Suprapubic skin (tissue), 4 donors: ENCODE measurements around the gene ZNF22. TPM values are rescaled to one million over a fixed set of nuclear protein-coding genes. Genes with fewer than 3 reads are reported as not detected.

ENCODE experiments used
- DNase-seq, 2 donors: peaks; one replicate each; pipeline ENCODE4 v3.0.0-alpha.2; 2019; ENCODE audit warnings: low spot score in 2 of 2
- H3K27ac ChIP-seq: fragments of 200-600 bp; sonication (generic); one replicate; pipeline ENCODE4 v1.5.1; 2019
- H3K27me3 ChIP-seq: fragments of 200-600 bp; sonication (generic); one replicate; pipeline ENCODE4 v1.5.1; 2019
- H3K36me3 ChIP-seq: fragments of 200-600 bp; sonication (generic); one replicate; pipeline ENCODE4 v1.5.1; 2019
- H3K4me1 ChIP-seq: fragments of 200-600 bp; sonication (generic); one replicate; pipeline ENCODE4 v1.5.1; 2019
- H3K4me3 ChIP-seq: fragments of 200-600 bp; sonication (generic); one replicate; pipeline ENCODE4 v1.5.1; 2019; ENCODE audit warnings: mild to moderate bottlenecking
- H3K9me3 ChIP-seq: fragments of 200-600 bp; sonication (generic); one replicate; pipeline ENCODE4 v1.5.1; 2019
- EP300 ChIP-seq: sonication (generic); formaldehyde crosslinking; IDR thresholded peaks from one replicate; pipeline ENCODE4 v1.6.1; 2017; ENCODE audit warnings: antibody characterized with exemption
- POLR2A ChIP-seq, 2 donors: fragments of 450-650 bp; IDR thresholded peaks; one replicate each; pipeline ENCODE4 v1.6.1; 2017; ENCODE audit warnings: antibody characterized with exemption in 2 of 2, mild to moderate bottlenecking in 2 of 2, moderate library complexity in 2 of 2
- POLR2AphosphoS5 ChIP-seq, 3 donors: sonication (generic); formaldehyde crosslinking; IDR thresholded peaks; one replicate each; pipeline ENCODE4 v1.6.1; 2017; ENCODE audit warnings: antibody characterized with exemption in 3 of 3
- WGBS: methylation state at CpG from one replicate; pipeline ENCODE4 v1.1.5; 2018; 5-methylcytosine and 5-hydroxymethylcytosine counted together
- total RNA-seq, 4 donors: library from RNA; depleted of rRNA; stranded (reverse); fragments of >200 nt; gene quantifications; one replicate each; pipeline ENCODE4 v1.1.0, GENCODE V29; 2016
- TF ChIP-seq, protein P1 (sequence below), 2 donors: fragments of 200-600 bp in 1 of 2; fragments of 450-650 bp in 1 of 2; sonication (generic) in 1 of 2; IDR thresholded peaks; one replicate each; pipeline ENCODE4 v1.5.1; 2016 to 2019; ENCODE audit warnings: antibody characterized with exemption in 2 of 2, mild to moderate bottlenecking in 1 of 2, moderate library complexity in 1 of 2

ZNF22 gene
- total RNA-seq, 4 donors from 2014 or later, result 6.7 to 15.1 (median 8.5) TPM

DNA sequence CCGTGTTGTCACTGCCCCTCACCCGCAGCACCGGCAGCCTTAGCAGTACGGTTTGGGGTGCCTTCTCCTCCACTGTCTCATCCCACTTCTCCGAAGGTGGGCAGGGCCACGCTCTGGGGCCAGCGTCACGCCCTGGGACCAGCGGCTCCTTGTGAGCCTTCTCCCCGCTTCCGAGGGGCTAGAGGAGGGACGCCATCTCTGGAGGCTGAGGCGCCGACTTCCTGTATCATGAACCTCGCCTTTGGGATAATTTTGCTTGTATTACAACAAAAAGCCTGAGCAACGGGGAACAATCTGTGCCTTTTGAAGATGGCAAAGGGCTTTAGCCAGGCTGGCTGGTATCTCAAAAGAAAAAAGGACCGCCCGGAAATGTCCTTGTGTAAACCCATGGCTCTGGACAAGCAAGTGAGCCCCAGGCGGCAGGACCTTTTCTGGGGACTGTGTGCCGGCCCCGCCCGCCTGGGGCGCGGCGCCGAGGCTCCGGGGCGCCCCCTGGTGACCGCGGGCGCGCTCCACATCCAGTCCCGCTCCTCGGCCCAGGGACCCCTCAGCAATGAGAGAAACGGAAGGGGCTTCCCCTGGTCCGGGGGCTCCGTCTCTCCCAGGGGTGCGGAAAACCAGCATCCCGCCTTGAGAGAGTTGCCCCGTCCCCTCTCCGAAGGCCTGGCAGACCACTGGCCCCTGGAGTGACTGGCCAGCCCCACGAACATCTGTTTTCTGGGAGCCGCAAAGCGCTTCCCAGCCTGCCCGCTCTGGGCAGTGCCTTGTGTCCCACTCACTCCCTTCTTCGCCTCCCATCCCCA, 25.9 kb upstream of the ZNF22 start:
- peak overlapping the region; percentile 57 for H3K27ac ChIP-seq
- peaks cover 51% of the 10 kb centered on the region for H3K4me1 ChIP-seq
- DNase-seq, result peak; percentile 78 to 83
- TF ChIP-seq POLR2A (IDR thresholded peaks at IDR 0.05), result no peak
- TF ChIP-seq, protein P1, sequence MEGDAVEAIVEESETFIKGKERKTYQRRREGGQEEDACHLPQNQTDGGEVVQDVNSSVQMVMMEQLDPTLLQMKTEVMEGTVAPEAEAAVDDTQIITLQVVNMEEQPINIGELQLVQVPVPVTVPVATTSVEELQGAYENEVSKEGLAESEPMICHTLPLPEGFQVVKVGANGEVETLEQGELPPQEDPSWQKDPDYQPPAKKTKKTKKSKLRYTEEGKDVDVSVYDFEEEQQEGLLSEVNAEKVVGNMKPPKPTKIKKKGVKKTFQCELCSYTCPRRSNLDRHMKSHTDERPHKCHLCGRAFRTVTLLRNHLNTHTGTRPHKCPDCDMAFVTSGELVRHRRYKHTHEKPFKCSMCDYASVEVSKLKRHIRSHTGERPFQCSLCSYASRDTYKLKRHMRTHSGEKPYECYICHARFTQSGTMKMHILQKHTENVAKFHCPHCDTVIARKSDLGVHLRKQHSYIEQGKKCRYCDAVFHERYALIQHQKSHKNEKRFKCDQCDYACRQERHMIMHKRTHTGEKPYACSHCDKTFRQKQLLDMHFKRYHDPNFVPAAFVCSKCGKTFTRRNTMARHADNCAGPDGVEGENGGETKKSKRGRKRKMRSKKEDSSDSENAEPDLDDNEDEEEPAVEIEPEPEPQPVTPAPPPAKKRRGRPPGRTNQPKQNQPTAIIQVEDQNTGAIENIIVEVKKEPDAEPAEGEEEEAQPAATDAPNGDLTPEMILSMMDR (IDR thresholded peaks at IDR 0.05), result peak; percentile 87 to 98
- H3K9me3 ChIP-seq, result no peaks in the 10 kb centered on the region
- H3K36me3 ChIP-seq, result peaks cover 12% of the 10 kb centered on the region
- 7% methylated on average over 22 of the region's 46 CpGs for WGBS
- H3K27me3 ChIP-seq, result no peaks in the 10 kb centered on the region
- peak overlapping the region; percentile 42 for H3K4me3 ChIP-seq

DNA sequence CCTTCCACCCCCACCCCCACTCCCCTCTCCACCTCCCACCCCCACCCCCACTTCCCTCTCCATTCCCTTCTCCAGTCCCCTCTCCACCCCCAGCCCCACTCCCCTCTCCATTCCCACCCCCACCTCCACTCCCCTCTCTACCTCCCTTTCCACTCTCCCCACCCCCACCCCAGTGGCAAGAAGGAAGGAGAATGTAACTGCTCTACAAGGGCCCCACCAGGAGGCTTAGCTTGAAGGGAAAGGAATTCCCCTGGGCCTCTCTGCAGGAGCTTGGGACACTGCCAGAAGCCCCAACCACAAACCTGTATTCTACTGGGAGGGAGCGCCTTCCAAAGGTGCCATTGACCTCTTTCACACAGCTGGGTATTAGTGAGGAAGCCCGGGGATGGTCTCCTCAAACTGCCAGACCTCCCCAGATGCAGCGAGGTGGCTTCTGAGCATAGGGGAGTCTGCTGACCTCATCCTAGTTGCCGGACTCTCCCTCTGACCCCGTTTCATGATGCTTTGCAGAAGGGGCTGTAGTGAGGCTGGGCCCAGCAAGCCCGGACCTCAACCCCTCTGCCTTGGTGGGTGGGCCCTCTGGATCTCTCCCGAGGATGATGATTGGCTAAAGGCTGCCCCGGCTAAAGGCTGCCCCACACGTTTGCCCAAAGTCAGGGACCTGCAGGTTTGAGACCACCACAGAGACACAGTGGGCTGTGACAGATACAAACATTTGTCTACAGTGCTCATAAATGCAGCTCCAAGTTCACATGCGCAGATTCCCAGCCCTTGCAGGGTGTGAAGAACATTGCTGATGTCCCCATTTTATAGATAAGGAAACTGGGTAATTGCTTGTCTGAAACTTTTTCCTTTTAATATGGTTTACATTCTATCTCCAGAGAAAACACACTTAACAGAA, 25.0 kb upstream of the ZNF22 start:
- Histone ChIP-seq H3K27ac (no peak overlapping the region), H3K36me3 (peaks cover 10% of the 10 kb centered on the region), H3K4me1 (peaks cover 59% of the 10 kb centered on the region), H3K9me3 (no peaks in the 10 kb centered on the region), H3K4me3 (peak overlapping the region; percentile 44), H3K27me3 (no peaks in the 10 kb centered on the region)
- no peak for TF ChIP-seq POLR2AphosphoS5 (IDR thresholded peaks at IDR 0.05)
- TF ChIP-seq POLR2A (IDR thresholded peaks at IDR 0.05), result no peak
- TF ChIP-seq, protein P1 (IDR thresholded peaks at IDR 0.05), result no peak
- TF ChIP-seq EP300, result no peak
- peak; percentile 70 to 73 for DNase-seq
- 52% methylated on average over 9 of the region's 10 CpGs for WGBS

DNA sequence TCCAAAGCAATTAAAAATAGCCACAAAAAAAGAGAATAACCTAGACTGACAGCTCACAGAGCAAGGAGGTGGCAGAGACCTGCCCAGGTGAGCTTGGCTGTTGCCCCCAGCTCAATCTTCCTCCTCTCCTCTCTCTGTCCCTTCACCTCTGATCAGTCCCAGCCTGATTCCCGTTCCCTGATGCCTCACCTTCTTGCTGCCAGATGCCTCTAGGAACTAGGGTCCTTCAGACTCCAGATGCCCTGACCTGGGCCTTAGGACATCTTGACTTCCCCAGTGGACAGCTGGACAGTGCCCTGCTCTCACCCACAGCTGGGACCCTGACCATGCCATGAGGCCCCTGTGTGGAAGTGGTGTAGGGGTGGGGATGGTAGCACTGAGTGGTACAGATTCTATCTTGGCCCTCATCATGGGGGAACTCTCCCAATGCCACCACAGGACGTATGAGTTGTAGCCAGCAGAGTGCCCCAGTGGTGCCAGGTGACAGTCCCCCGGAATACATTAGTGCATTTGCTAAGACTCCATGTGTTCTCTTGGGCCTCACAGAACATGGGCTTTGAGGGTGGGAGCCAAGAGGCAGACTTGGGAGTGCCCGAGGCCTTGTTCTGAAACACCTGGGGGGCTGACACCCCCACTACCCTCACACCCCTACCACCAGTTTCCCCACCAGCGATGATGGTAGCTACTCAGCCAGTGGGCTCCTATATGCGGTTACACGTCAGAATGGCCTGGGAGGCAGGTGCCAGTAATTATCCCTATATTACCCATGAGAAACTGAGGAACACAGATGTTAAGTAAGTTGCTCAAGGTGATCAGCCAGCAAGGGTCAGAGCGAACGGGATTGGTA, 24.1 kb upstream of the ZNF22 start:
- TF ChIP-seq EP300 (no peak), POLR2AphosphoS5 (IDR thresholded peaks at IDR 0.05) (no peak), POLR2A (IDR thresholded peaks at IDR 0.05) (no peak)
- TF ChIP-seq, protein P1 (IDR thresholded peaks at IDR 0.05), result no peak
- peaks cover 2% of the 10 kb centered on the region for H3K36me3 ChIP-seq
- H3K4me3 ChIP-seq, result peak overlapping the region; percentile 44
- H3K27me3 ChIP-seq, result no peaks in the 10 kb centered on the region
- DNase-seq, result peak in 1 of 2 donors; percentile 72
- H3K9me3 ChIP-seq, result no peaks in the 10 kb centered on the region
- WGBS, result 89% methylated on average over 9 of the region's 9 CpGs
- H3K4me1 ChIP-seq, result peaks cover 68% of the 10 kb centered on the region
- H3K27ac ChIP-seq, result peak overlapping the region; percentile 82

DNA sequence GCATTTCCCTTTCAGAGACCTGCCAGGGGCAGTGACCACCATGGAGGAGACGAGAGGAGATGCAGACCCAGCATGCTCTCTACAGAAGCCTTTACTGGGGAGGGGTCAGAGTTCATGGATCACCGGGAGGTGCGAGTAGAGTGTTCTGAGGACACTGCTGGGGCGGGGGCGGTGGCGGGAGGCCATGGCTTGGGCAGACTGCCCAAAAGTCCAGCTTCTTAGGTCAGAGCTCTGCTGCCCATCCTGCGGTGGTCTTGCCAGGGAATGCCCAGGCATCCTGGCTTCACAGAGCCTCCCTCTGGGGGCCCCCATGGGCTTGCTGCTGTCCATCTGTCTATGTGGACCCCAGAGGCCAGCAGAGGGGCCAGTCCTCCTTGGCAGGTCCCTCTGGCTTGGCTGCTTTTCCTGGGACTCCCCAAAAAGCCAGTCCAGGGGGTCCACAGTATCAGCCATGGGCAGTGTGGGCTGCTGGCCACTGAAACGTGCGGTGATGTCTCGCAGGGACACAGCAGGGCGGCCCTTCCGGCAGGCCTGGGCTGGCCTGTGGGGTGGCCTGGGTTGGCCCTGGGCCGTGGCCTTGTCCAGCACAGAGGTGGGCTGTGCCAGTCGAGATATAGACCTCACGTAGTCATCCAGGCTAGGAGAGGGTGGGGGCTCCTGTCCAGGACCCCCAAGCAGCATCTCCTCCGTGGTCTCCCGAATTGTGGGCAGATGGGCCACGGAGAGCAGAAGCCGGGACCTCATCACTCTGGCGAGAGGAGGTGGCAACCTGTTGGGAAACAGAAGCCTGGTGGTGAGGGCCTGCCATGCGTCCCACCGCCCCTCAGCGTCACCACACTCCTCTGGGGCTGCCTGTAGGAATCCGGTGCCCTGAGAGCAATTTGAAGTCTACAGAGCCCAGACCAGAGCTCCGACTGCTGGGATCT, 23.2 kb upstream of the ZNF22 start:
- Histone ChIP-seq H3K4me1 (peaks cover 73% of the 10 kb centered on the region), H3K27me3 (no peaks in the 10 kb centered on the region), H3K4me3 (peak overlapping the region; percentile 44), H3K9me3 (no peaks in the 10 kb centered on the region), H3K36me3 (no peaks in the 10 kb centered on the region), H3K27ac (peak overlapping the region; percentile 82)
- peak; percentile 64 to 83 for DNase-seq
- 63% methylated on average over 9 of the region's 25 CpGs for WGBS
- TF ChIP-seq POLR2AphosphoS5 (IDR thresholded peaks at IDR 0.05) (no peak), EP300 (no peak), POLR2A (IDR thresholded peaks at IDR 0.05) (no peak)
- TF ChIP-seq, protein P1 (IDR thresholded peaks at IDR 0.05), result no peak
